Liver (tissue), 4 donors: ENCODE results near the gene PCSK6. TPM values are rescaled to one million over a fixed set of nuclear protein-coding genes. Genes with fewer than 3 reads are reported as not detected.

Experiments used
- polyA plus RNA-seq, 2 donors: library from polyadenylated mRNA; stranded (reverse) in 1 of 2; unstranded in 1 of 2; fragments of 200-250 nt in 1 of 2; fragments of >200 nt in 1 of 2; fragmentation: Nextera tagmentation in 1 of 2; extraction: Ambion mirVana in 1 of 2; gene quantifications; one replicate each; pipeline versions ENCODE4 v1.2.1 to v1.2.3, GENCODE V29; 2013 to 2015
- total RNA-seq, 2 donors: library from RNA; depleted of rRNA; stranded (reverse); fragments of >200 nt; gene quantifications; one replicate each; pipeline ENCODE4 v1.2.3, GENCODE V29; 2014
- donor health status: healthy.
- donor health status: healthy.
- donor health status: healthy.

PCSK6 gene
- total and polyA plus RNA-seq, 4 donors: 94.8 to 398 (median 168) TPM

Other genes with a start within 250 kb of the PCSK6 start
- 10 to 100 TPM in 1 of 2 donors, 1 to 10 TPM in 1; 9.5 to 12.3 TPM for gene CHSY1, start 237.7 kb downstream of the PCSK6 start, total RNA-seq
- gene CHSY1, start 237.7 kb downstream of the PCSK6 start, polyA plus RNA-seq: 1 to 10 TPM; 1.4 to 3.7 TPM
- 10 to 100 TPM; 25.8 to 66.4 TPM for gene SELENOS, start 212.2 kb downstream of the PCSK6 start, total RNA-seq
- gene SELENOS, start 212.2 kb downstream of the PCSK6 start, polyA plus RNA-seq: 10 to 100 TPM; 65.2 to 71.1 TPM
- gene SNRPA1, start 194.5 kb downstream of the PCSK6 start, total RNA-seq: 10 to 100 TPM; 12.7 to 15.0 TPM
- 10 to 100 TPM; 21.0 to 31.7 TPM for gene SNRPA1, start 194.5 kb downstream of the PCSK6 start, polyA plus RNA-seq
- gene TM2D3, start 162.7 kb upstream of the PCSK6 start, total RNA-seq: 10 to 100 TPM; 22.0 to 32.6 TPM
- 10 to 100 TPM; 43.2 to 44.1 TPM for gene TM2D3, start 162.7 kb upstream of the PCSK6 start, polyA plus RNA-seq
- 1 to 10 TPM; 5.4 to 7.8 TPM for gene TARS3, start 234.8 kb upstream of the PCSK6 start, total RNA-seq
- 1 to 10 TPM; 2.3 to 2.5 TPM for gene TARS3, start 234.8 kb upstream of the PCSK6 start, polyA plus RNA-seq